ENCODE results near the gene IKZF2. TPM values are rescaled to one million over a fixed set of nuclear protein-coding genes. Genes with fewer than 3 reads are reported as not detected.

The IKZF2 gene
- total RNA-seq, 2 donors from 2014 or later: 4.5 to 4.8 TPM

DNA sequence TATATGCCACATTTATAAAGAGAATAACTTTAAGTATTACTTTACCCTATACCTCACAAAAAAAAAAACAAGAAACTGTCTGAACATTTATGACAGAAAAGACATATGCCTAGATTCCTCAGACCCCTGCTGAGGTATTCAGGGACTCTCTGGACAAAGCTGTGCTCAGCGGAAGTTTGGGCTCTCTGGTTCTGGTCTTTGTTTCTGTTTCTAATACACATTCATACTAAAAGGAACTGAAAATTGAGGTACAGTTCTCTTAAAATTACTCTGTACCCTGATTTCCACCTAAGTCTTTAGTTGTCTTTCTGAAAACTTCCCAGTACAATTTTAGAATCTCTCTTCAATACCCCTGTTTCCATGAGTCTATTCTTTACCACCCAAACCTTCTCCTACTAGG is 160.3 kb downstream of the IKZF2 start:
- H3K27ac ChIP-seq: no peak overlapping the region
- no peak overlapping the region for H3K4me3 ChIP-seq
- TF ChIP-seq, protein P1, sequence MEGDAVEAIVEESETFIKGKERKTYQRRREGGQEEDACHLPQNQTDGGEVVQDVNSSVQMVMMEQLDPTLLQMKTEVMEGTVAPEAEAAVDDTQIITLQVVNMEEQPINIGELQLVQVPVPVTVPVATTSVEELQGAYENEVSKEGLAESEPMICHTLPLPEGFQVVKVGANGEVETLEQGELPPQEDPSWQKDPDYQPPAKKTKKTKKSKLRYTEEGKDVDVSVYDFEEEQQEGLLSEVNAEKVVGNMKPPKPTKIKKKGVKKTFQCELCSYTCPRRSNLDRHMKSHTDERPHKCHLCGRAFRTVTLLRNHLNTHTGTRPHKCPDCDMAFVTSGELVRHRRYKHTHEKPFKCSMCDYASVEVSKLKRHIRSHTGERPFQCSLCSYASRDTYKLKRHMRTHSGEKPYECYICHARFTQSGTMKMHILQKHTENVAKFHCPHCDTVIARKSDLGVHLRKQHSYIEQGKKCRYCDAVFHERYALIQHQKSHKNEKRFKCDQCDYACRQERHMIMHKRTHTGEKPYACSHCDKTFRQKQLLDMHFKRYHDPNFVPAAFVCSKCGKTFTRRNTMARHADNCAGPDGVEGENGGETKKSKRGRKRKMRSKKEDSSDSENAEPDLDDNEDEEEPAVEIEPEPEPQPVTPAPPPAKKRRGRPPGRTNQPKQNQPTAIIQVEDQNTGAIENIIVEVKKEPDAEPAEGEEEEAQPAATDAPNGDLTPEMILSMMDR (IDR thresholded peaks at IDR 0.05): no peak
- H3K27me3 ChIP-seq: no peaks in the 10 kb centered on the region
- no peaks in the 10 kb centered on the region for H3K9me3 ChIP-seq
- no peak for DNase-seq
- no peaks in the 10 kb centered on the region for H3K36me3 ChIP-seq
- H3K9ac ChIP-seq (ENCODE audit: low read depth in 2 of 2, low read length in 2 of 2): no peak overlapping the region
- intact Hi-C loops (cut with DNase I): no loop called here
- no peaks in the 10 kb centered on the region for H3K4me1 ChIP-seq

DNA sequence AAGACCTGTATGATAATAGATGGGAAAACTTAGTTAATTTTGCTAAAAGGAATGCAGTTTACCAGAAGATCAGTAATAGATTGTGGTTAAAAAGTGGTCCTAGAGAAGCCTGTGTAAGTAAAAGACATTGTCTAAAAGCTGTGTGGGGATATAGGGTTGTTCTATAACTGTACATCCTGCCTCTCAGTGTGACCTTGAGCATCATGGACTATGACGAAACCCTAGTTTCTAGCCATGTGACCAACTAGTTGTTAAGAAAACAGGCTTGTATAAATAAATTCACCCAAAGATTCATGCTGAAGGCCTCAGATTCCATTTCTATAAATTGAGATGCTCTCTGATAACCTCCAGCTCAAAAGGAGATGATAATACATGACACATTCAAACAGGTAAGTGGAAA is 160.7 kb downstream of the IKZF2 start:
- TF ChIP-seq, protein P1 (IDR thresholded peaks at IDR 0.05): no peak
- intact Hi-C loops (cut with DNase I): no loop called here
- no peaks in the 10 kb centered on the region for H3K4me1 ChIP-seq

DNA sequence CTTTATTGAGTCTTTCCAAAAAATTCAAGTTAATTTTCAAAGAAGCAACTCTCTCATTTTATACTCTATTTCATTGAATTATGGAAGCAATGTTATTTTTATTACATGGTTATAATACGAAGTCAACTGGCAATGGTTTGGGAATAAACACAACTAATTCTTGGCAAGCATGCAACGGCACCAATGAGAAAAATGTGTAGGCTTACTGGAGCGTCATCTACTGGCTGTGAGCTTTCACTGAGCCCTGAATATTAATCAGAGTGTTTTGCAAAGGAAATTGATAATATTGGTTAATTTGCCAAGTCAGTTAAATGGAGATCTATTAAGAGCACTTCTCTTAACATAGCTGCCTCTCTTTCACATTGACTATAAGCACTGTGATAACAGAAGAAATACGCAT is 163.9 kb downstream of the IKZF2 start:
- Histone ChIP-seq H3K9ac (ENCODE audit: low read depth in 2 of 2, low read length in 2 of 2) (no peak overlapping the region), H3K27me3 (no peaks in the 10 kb centered on the region), H3K36me3 (no peaks in the 10 kb centered on the region), H3K4me1 (no peaks in the 10 kb centered on the region), H3K27ac (no peak overlapping the region), H3K4me3 (no peak overlapping the region), H3K9me3 (no peaks in the 10 kb centered on the region)
- no peak for DNase-seq
- TF ChIP-seq, protein P1 (IDR thresholded peaks at IDR 0.05): no peak
- intact Hi-C loops (cut with DNase I): no loop called here

More for the DNA sequence above, 160.7 kb downstream of the IKZF2 start:
- H3K36me3 ChIP-seq: no peaks in the 10 kb centered on the region
- DNase-seq: no peak
- no peak overlapping the region for H3K27ac ChIP-seq
- no peaks in the 10 kb centered on the region for H3K27me3 ChIP-seq
- no peaks in the 10 kb centered on the region for H3K9me3 ChIP-seq
- H3K4me3 ChIP-seq: no peak overlapping the region
- no peak overlapping the region for H3K9ac ChIP-seq (ENCODE audit: low read depth in 2 of 2, low read length in 2 of 2)

- intact Hi-C loops (cut with DNase I): no loop called here
- Histone ChIP-seq H3K9me3 (no peaks in the 10 kb centered on the region), H3K27ac (no peak overlapping the region), H3K9ac (ENCODE audit: low read depth in 2 of 2, low read length in 2 of 2) (no peak overlapping the region), H3K4me1 (no peaks in the 10 kb centered on the region), H3K27me3 (no peaks in the 10 kb centered on the region), H3K4me3 (no peak overlapping the region), H3K36me3 (no peaks in the 10 kb centered on the region)
- TF ChIP-seq, protein P1 (IDR thresholded peaks at IDR 0.05): no peak
- no peak for DNase-seq
Observed at GRCh38 chr2:212984129-212984528, 167.3 kb downstream of the IKZF2 start.

- TF ChIP-seq, protein P1 (IDR thresholded peaks at IDR 0.05): no peak
- Histone ChIP-seq H3K36me3 (no peaks in the 10 kb centered on the region), H3K4me1 (no peaks in the 10 kb centered on the region), H3K9ac (ENCODE audit: low read depth in 2 of 2, low read length in 2 of 2) (no peak overlapping the region), H3K27ac (no peak overlapping the region), H3K27me3 (no peaks in the 10 kb centered on the region), H3K4me3 (no peak overlapping the region), H3K9me3 (no peaks in the 10 kb centered on the region)
- DNase-seq: no peak
- intact Hi-C loops (cut with DNase I): no loop called here
Observed at GRCh38 chr2:212979799-212980198, 171.6 kb downstream of the IKZF2 start.
